ENCODE results near the gene PTGER1. TPM values are rescaled to one million over a fixed set of nuclear protein-coding genes. Genes with fewer than 3 reads are reported as not detected.

The PTGER1 gene
- total and polyA plus RNA-seq, 2 of the 4 experiments (the other 2 are of a cell fraction), result 0.54 to 0.60 TPM

GRCh38 chr19:14473073-14473977 is 1.8 kb downstream of the PTGER1 start:
- Histone ChIP-seq H4K5ac (ENCODE audit: low read depth, low read length) (no peak overlapping the region), H2AFZ (replicated peaks; ENCODE audit: low read length, poor library complexity) (peak overlapping the region; percentile 67), H4K8ac (ENCODE audit: low read depth in 2 of 2, low read length in 2 of 2) (no peak overlapping the region), H3K9ac (ENCODE audit: low read depth, low read length) (no peak overlapping the region), H3K56ac (ENCODE audit: extremely low read depth, insufficient read depth, low read length) (no peak overlapping the region), H3K4ac (ENCODE audit: low read depth, low read length) (no peak overlapping the region), H3K23ac (ENCODE audit: low read depth, low read length) (no peak overlapping the region), H4K91ac (ENCODE audit: insufficient read depth, low read depth, low read length) (no peak overlapping the region), H4K20me1 (ENCODE audit: insufficient read depth, low read length) (peaks cover 12% of the 10 kb centered on the region), H3K36me3 (ENCODE audit: control insufficient read depth, insufficient read depth, low read length) (peaks cover 25% of the 10 kb centered on the region), H2BK5ac (ENCODE audit: low read depth, low read length, poor library complexity, severe bottlenecking) (no peak overlapping the region), H3K14ac (replicated peaks; ENCODE audit: low read depth, low read length) (no peak overlapping the region), H3K27ac (ENCODE audit: insufficient read depth, low read length) (no peak overlapping the region), H3K9me1 (ENCODE audit: insufficient read depth, low read length) (0 out of 2 replicates have a peak, but pooled peaks cover 5% of the 10 kb centered on the region), H3K27me3 (ENCODE audit: control insufficient read depth, insufficient read depth, low read length) (no peaks in the 10 kb centered on the region), H2BK20ac (ENCODE audit: low read depth, low read length) (no peak overlapping the region), H2BK15ac (ENCODE audit: low read depth, low read length) (no peak overlapping the region), H3K4me2 (ENCODE audit: low read depth, low read length) (no peak overlapping the region), H3K79me1 (ENCODE audit: low read depth in 1 of 2, low read length in 2 of 2) (peaks cover 0 to 19% of the 10 kb centered on the region in 2 experiments; a peak in 2 of 4 replicates), H2AK9ac (replicated peaks; ENCODE audit: low read depth, low read length, poor library complexity) (no peak overlapping the region), H3K4me3 (ENCODE audit: insufficient read depth, low read depth, low read length) (no peak overlapping the region), H3K4me1 (ENCODE audit: control insufficient read depth, insufficient read depth, low read length) (peaks cover 31% of the 10 kb centered on the region), H2AK5ac (ENCODE audit: low read depth, low read length) (no peak overlapping the region), H2BK120ac (ENCODE audit: low read depth, low read length) (no peak overlapping the region), H3K9me3 (ENCODE audit: control insufficient read depth, insufficient read depth, low read length) (no peaks in the 10 kb centered on the region), H3K18ac (ENCODE audit: low read depth, low read length) (no peak overlapping the region)
- in situ Hi-C loops (cut with MboI; ENCODE audit: low sequenced_read_pairs) (loop anchor here (10.0 kb wide), 1 partner anchor 589 kb away; no protein-coding TSS in a partner anchor), dilution Hi-C loops (cut with HindIII; ENCODE audit: low sequenced_read_pairs, unreplicated experiment) (no loop called here), intact Hi-C loops (cut with micrococcal nuclease) (no loop called here)
- DNase-seq (no peak), ATAC-seq (ENCODE audit: low read depth) (no peak)
- CTCF ChIA-PET, result no interaction called here
- no TSS peak for BruUV-seq (replicated peaks)
- TF ChIP-seq RAD21 (IDR thresholded peaks at IDR 0.05; ENCODE audit: low read length), result no peak
- TF ChIP-seq CTCF (conservative IDR thresholded peaks at IDR 0.05; ENCODE audit: low read depth, low read length), result no peak
- no peak for TF ChIP-seq NFE2L2 (IDR thresholded peaks at IDR 0.05; ENCODE audit: low read depth, low read length)
- no peak for TF ChIP-seq MXI1 (IDR thresholded peaks at IDR 0.05; ENCODE audit: borderline replicate concordance, low read depth, low read length)
- no peak for TF ChIP-seq BHLHE40 (IDR thresholded peaks at IDR 0.05; ENCODE audit: low read depth, low read length)
- TF ChIP-seq SMC3 (IDR thresholded peaks at IDR 0.05; ENCODE audit: low read depth, low read length), result no peak
- no peak for TF ChIP-seq ELK1 (IDR thresholded peaks at IDR 0.05; ENCODE audit: borderline replicate concordance, low read depth, low read length)
- TF ChIP-seq MAFK (IDR thresholded peaks at IDR 0.05; ENCODE audit: low read depth, low read length), result no peak
- no peak for TF ChIP-seq RCOR1 (IDR thresholded peaks at IDR 0.05; ENCODE audit: insufficient replicate concordance, low read length)
- TF ChIP-seq FOS (IDR thresholded peaks at IDR 0.05; ENCODE audit: low read depth, low read length), result no peak
- TF ChIP-seq POLR2A (IDR thresholded peaks at IDR 0.05; ENCODE audit: low read depth, low read length), result no peak
- TF ChIP-seq CEBPB (IDR thresholded peaks at IDR 0.05; ENCODE audit: low read depth, low read length), result no peak
- no peak for TF ChIP-seq MAZ (IDR thresholded peaks at IDR 0.05; ENCODE audit: borderline replicate concordance, low read depth, low read length)
- 71% methylated on average over 79 of the region's 97 CpGs; no CpG with 5 or more reads in 1 of the 2 experiments for WGBS, 2 experiments (ENCODE audit: extremely low coverage in 2 of 2, insufficient read length in 1 of 2)
- POLR2A ChIA-PET (ENCODE audit: unreplicated experiment), result no interaction called here
